HG02571 (cell line): ENCODE measurements around the gene TEX14.

Experiments
- ATAC-seq: cut with Tn5 transposase; IDR thresholded peaks from one replicate; pipeline ENCODE4 v1.9.1; 2021; ENCODE audit warnings: mild to moderate bottlenecking, moderate library complexity; ENCODE audit not compliant: unreplicated experiment

Gene TEX14

DNA sequence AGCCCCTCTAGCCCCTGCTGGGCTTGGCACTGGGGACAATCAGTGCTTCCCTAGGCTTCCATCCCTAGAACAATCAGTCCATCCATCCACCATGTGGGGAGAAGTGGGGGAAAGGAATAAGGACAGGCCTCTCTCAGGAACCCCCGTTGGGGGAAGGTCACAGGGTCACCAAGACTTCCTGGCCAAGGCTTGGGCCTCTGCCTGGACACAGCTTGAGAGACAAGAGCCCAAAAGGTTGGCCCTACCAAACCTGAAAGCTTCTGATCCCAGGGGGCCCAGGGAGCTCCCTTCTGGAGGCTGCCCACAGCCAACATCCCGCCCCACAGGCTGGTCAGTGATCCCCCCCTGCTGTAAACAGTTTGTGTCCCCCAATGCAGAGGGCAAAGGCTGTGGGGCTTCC is 161.2 kb downstream of the TEX14 start:
- no peak for ATAC-seq

DNA sequence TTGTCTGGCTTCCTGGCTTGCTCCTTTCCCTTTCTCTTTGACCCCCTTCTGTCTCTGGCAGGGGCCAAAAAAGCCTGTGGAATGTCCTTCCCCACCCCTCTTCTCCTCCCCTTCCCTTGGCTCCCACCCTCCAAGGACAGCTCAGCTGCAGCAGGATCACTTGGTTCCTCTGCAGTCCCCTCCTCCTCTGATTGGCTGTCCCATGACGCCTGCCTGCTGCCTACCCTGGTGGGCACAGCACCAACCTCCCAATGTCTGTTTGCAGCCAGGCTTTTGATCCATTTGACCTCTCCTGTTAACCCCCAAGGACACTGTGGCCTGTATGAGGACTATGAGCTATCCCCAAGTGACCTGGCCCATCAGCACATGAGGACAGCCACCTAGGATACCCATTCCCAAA is 162.6 kb downstream of the TEX14 start:
- no peak for ATAC-seq

DNA sequence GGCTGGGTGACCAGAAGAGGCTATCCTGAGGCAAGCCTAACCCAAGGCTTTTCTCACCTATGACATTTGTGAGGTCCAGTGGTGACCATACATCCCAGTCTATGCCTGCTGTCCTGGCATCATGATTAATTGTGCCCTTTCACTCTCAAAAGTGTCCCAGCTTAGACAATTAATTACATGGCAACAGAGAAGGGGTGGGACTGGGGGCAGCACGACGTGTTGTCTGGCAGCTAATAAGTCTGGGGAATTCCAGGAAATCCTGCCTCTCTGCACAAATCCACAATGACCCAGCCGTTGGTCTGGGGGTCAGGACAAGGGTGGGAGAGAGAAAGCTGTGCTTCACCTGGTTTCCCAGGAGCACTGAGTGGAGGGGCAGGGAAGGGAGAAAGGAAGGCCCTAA is 163.4 kb downstream of the TEX14 start:
- ATAC-seq, result no peak

DNA sequence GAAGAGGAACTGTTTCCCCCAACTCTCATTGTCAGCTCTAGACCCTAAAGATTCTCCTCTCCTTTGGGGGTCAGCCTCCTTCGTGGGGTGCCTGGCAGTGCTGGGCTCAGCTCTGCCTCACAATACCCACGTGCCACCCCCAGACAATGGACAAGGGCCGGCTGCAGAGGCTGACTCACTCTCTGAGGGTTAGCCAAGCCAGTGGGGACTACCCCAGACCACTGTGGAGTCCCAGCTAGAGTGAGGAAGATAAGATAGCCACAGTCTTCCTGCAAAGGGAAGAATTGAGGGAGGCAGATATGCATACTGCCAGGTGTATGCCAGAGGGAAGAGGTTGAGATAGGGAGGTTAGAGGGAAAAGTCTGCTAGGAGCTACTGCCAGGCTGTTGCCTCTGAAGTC is 163.9 kb downstream of the TEX14 start:
- no peak for ATAC-seq

DNA sequence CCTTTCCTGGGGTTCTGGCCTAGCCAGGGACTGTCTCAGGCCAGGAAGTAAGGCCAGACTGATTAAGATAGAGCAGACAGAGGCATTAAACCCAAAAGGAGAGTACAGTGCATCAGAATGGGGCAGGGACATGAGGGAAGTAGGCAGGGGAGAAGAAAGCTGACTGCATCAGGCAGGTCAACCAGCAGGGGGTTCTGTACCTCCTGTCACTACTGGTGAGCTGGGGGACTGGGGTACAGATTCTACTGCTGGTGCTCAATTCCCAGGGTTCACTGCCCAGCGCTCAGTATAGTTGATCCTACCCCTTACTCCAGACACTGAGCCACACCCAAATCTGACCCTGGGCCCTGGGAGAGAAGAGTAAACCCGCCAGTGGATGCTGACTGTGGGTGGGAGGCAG is 164.5 kb downstream of the TEX14 start:
- no peak for ATAC-seq

DNA sequence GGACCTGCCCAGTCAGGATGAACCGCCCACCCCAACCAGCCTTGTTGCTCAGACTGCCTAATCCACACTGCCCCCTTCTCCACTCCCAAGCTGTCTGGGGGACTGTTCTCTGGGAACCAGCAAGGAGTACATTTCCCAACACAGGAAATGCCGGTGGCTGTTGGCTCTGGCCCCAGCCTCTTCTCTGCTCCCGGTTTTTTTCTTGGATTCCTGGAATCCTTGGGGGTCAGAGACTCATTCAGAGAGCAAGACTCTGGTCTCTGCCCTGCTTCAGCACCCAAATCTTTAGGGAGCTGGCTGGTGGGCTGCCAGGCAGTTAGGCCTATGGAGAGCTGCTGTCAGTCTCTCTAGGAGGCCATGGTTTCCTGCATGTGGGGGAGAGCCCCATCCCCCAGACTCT is 166.6 kb downstream of the TEX14 start:
- no peak for ATAC-seq

DNA sequence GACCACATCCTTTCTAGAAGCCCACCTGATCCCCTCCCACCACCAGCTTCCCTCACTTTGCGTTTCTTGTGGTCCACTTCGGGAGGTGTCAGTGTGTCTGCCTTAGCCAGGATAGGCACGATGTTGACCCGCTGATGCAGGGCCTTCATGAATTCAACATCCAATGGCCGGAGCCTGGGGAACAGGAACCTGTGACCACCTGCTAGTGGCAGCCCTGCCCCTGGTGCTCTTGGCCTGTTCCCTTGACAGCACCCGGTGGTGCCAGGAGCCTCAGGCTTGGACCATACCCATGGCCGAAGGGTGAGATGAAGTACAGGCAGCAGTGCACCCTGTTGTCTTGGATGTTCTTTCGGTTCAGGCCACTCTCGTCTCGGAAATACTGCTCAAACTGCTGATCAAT is 170.2 kb downstream of the TEX14 start:
- no peak for ATAC-seq

DNA sequence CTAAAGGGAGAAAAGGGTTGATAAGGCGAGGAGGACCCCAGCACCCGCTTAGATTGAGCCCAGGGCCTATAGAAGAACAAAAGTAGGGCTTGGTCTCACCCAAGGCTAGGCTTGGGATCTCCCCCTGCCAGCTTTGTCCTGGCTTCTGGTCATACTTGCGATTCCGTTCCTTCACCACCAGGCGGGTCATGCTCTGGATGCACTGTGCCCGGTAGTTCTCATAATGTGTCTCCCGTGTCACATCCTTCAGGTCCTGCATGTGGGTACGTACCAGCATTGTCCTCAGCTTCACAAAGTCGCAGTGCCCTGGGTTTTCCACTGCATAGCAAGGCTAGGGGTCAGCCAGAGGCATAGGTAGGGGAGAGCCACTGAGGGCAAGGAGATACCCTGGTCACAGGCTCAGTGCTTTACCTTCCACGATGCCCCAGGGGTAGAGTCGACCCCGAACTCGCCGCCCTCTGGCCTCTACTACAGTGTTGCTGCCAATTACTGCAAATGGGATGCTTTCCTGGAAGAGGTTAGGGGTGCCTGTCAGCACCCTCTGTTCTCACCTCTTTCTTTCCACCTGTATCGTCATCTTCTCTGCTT is 170.9 kb downstream of the TEX14 start:
- ATAC-seq, result no peak

DNA sequence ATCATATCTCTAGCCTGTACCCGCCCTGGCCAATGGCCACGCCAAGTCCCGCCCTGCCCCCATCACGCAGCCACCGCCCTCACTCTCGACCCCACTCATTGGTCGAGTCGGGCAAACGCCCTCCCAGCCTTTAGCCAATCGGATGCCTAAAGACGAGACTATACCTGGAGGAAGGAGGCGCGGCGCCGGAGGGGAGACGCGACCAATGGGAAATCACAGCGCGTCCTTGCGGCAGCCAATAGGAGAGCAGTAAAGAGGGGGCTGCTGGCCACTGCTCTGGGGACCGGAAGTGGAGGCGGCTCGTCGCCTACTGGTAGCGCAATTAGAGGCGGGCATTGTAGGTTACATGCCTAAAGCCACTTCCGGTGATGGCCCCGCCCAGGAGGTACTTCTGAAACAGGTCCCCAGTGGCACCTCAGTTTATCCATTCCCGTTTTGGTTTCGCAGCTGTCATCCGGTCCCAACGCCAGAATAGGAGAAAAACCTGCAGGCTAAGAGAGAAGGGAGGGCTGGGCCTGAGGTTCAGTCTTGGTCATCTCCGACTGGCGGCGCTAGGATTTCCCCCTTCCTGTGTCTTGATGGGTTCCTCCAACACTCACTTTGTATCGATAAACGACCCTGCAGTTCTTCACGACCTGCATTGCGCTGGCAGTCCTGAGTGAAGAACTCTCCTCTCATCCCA is 173.8 kb downstream of the TEX14 start:
- peak; percentile 80 for ATAC-seq

DNA sequence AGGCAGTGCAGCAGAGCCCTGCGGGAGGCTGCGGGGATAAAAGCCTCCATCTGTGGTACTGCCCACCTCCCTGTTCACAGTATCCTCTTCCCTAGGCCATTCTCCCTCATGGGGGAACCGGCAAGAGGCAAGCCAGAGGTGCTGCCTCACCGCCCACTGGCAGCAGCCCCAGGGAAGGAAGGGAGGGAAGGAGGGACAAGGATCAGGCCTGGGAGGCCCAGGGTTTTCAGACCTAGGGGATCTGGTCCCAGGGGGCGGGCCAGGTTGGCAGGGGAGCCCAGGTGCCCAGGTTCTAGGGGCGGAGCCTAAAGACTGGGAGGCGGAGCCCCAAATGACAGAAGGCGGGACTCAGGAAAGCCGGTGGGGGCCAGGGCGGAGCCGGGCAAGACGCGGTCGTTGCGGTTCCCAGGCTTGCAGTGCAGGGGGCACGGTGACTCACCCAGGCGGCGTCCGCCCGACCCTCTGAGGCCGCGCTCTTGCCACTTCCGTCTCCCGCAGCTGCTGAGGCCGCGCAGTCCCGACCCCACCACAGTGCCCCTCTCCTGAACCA is 174.4 kb downstream of the TEX14 start:
- peak; percentile 33 for ATAC-seq

DNA sequence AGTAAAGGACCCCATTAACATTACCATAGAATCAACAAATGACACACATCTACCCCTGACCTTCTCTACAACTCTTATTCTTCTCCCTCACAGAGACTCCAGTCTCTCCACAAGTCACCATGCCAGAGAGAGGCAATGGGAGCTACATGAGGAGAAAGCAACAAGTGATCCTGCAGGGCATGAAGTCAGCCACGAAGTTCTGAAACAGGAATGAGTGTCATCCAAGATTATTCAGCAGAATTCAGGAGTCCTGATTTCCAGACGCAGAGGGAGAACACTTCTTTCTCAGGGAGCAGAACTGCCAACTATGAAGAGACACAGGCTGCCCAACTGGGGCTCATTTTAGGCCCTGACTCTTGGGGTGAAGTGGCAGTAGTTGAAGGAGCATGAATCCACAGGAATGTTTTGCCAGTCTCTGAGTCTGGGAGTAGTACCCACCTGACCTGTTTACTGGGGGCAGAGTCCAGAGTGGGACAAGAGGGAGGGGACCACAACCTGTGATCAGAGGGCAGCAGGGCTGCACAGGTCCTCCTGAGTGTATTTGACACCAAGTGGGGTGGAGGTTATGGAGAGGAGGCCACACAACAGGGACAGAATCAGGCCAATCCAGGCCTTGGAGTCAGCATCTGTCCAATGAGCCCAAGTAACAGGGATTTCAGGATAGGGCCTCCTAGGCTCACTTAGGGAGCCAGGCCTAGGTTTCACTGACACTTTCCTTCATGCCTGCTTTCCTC is 175.0 kb downstream of the TEX14 start:
- ATAC-seq, result no peak

DNA sequence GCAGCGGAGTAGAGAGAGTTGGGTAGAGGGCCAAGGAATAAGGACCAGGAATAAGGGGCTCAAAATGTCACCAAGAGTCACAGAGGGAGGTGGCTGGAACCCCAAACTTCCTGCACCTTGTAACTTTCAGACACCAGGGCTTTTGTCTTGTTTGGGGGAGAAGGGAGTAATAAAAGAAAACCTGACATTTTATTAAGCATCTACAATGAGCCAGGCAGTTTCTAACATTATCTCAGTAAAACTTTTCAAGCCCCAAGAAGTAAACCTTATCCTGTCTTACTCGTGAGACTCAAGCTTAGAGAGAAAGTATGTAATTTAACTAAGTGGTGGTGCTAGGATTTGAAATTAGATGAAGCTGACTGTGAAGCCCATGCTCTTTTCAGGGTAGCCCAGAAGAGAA is 176.6 kb downstream of the TEX14 start:
- ATAC-seq, result no peak

DNA sequence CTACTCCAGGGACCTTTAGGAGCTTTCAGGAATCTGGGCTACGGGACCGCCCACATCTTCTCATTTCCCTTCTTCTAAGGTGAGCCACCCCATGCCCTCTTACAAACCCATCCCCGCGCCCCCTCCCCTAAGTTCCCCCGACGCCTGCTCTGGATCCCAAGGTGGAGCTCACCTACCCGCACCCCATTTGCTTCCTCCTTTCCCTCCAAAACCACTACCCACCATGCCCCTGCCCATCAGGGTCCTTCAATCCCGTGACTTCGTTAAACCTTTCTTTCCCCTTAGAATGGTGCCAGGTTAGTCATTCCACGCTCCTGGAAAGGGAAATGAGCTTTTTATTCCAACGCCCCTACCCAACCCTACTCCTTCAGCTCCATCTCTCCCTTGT is 177.1 kb downstream of the TEX14 start:
- no peak for ATAC-seq

DNA sequence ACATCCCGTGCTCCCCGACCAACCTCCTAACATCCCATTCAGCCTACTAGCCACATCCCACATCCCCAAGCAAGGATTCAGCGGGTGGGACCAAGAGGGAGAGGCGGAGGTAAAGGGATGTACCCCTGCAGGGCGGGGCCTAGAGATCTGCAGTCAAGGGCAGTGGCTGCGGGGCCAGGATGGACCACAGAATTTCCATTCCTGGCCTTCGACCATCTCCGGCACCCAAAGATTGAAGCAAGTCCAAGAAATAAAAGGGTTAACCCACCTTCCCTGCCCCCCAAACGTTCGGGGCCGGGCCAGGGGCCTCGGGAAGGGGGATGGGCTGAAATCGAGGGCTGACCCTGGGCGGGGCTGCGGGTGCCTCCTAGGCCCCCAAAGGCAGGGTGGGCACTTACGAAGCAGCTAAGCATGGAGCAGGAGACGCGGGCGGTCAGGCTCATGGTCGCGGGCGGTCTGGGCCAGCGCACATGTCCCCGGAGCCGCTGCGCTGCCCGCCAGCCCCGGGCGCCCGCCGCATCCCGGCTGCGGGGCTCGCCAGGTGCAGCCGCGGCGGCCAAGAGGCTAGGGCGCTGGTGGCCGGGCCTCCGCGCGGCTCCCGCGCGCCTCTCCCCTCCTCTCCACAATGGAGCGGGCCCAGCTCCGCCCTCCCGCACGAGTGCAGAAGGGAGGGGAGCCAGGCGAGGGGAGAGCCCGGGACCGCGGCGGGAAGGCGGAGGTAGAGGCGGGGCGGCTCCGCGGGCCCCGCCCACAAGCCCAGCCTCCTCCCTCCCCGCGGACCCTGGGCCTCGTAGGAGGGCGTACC is 177.7 kb downstream of the TEX14 start, which contains the start of gene MTMR4:
MTMR4 (minus strand) TSS at position 674 of the 805 bp plus-strand sequence; CDS start at position 443, 231 bp downstream.
- ATAC-seq, result no peak

DNA sequence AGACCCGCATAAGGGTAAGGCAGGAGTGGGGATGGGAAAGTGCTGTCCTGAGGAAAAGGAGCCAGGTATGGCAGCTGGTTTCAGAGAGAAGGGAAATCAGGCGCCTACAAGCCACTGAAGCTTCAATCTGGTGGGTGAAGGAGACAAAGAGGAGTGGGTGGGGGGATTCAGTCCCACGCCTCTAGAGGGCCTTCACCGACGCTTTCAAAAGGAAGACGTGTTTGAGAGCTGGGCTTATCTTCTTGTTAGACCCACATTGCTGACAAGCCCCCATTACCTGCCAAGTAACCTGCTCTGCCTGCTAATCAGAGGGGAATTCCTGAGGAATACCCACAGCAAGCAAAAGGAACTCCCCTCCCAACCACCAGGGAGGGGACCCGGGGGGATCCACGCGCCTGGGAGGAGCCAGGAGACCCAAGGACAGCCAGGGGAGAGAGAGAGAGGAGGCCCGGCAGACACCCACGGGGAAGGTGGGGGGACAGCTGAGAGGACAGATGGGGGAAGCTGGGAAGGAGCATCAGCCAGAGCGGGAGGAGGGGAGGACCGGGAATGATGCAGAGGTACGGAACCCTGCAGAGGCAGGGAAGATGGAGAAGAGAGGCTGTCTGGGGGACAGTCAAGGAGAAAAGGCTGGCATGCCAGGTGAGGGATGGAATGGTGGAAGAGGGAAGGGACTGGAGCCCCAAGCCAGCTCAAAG is 178.4 kb downstream of the TEX14 start:
- ATAC-seq, result no peak

DNA sequence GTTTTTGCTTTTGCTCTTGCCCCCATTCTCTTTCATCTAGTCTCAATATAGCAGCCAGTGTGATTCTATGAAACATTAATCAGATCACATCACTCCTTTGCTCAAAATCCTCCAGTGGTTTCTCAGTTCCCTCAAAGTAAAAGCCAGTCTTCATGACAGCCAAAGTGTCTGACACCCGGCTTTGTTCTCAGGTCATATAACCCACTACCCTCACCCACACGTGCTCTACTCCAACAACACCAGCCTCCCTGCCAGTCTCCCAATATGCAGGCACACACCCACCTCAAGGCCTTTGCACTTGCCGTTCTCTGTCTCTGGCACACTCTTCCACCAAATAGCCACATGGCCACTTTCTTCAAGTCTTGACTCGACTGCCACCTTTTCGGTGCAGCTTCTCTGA is 181.8 kb downstream of the TEX14 start:
- no peak for ATAC-seq

DNA sequence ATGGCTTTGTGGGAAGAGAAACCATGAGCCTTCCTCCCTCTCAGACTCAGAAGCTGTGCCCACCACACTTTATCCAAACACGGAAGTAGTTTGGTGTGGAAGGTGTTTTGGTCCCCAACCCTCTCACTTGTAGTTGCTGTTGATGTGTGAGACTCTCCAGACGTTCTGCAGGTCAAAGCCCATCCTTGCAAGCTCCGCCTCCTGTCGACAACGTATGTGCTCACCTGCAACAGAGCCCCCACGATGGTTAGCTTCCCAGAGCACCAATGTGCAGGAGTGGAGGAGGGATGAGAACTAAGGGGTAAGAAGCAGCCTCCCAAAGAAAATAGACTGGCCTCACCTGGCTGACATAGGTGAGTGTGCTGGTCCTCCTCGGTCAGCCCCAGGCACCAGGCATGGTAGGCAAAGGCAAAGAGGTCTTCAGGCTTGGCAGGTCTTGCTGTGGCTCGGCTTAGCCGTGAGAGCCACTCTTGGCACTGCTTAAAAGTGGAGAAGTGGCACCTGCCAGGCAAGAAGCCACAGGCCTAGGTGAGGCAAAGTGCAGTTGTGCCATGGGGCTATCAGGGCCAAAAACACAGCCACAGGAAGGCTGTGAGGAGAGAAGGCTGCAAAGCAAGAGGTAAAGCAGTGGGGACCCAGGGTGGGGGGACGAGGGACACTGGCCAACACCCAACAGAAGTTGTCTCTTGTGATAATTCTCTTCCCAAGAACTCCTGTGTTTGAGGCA is 183.3 kb downstream of the TEX14 start:
- no peak for ATAC-seq

DNA sequence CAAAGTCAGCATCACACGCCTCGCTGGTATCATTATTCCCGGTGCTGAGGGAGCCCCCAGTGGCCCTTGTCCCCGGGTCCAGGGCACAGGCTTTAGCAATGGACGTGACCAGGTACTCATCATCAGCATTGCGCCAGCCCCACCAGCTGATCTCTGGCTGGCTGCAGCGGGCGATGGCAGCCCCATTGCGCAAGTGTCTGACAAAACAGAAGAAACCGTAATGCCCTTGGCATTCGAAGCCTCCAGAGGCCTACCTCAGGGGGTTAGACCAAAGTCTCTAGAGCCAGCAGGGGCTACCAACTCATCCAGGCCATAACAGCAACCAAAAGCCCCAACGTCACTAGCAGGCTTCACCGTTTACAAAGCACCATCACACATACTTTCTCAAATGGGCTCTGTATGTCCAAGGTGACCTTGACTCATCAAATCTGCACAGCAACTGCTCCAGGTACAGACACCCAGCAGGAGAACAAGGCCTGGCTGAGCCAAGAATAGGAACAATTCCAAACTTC is 184.7 kb downstream of the TEX14 start:
- no peak for ATAC-seq
